ENCODE measurements around the gene ATP2C2. TPM values are rescaled to one million over a fixed set of nuclear protein-coding genes. Genes with fewer than 3 reads are reported as not detected.

Gene ATP2C2
- total and polyA plus RNA-seq, 4 donors: 21.3 to 96.8 (median 37.5) TPM

- H3K4me3 ChIP-seq: no peak overlapping the region
- no peak overlapping the region for H3K27ac ChIP-seq (ENCODE audit: low read depth in 1 of 2, low read length in 1 of 2)
- no peak for TF ChIP-seq CTCF (IDR thresholded peaks at IDR 0.05; ENCODE audit: control extremely low read depth, extremely low read depth)
- ATAC-seq (ENCODE audit: insufficient read depth, low FRiP score) (no peak), DNase-seq (no peak)
- H3K27me3 ChIP-seq (ENCODE audit: control insufficient read depth in 3 of 3, insufficient read depth in 3 of 3, low read length in 2 of 3): no peaks in the 10 kb centered on the region
- H3K36me3 ChIP-seq (ENCODE audit: control insufficient read depth in 4 of 4, insufficient read depth in 4 of 4, low read length in 4 of 4): no peaks in the 10 kb centered on the region
- no peaks in the 10 kb centered on the region for H3K4me1 ChIP-seq (ENCODE audit: control insufficient read depth in 5 of 5, insufficient read depth in 5 of 5, low read length in 5 of 5)
- WGBS, 2 donors: 88 to 94% methylated on average over 16 of the region's 16 CpGs
- H3K9me3 ChIP-seq (ENCODE audit: control insufficient read depth in 4 of 4, insufficient read depth in 3 of 4, low read length in 3 of 4): peaks cover 0 to 2% (median 0%) of the 10 kb centered on the region in 4 donors
- no peak overlapping the region for H3K9ac ChIP-seq (ENCODE audit: insufficient read depth in 1 of 2, low read length in 2 of 2)
Observed at GRCh38 chr16:84350685-84351400, 17.5 kb upstream of the ATP2C2 start.

- H3K9me3 ChIP-seq (ENCODE audit: control insufficient read depth in 4 of 4, insufficient read depth in 3 of 4, low read length in 3 of 4): peaks cover 0 to 2% (median 0%) of the 10 kb centered on the region in 4 donors
- TF ChIP-seq CTCF (IDR thresholded peaks at IDR 0.05; ENCODE audit: control extremely low read depth, extremely low read depth): no peak
- no peaks in the 10 kb centered on the region for H3K27me3 ChIP-seq (ENCODE audit: control insufficient read depth in 3 of 3, insufficient read depth in 3 of 3, low read length in 2 of 3)
- 93 to 95% methylated on average over 8 of the region's 8 CpGs for WGBS, 2 donors
- H3K4me3 ChIP-seq: no peak overlapping the region
- no peak for DNase-seq
- peaks cover 0 to 6% (median 0%) of the 10 kb centered on the region in 5 donors for H3K4me1 ChIP-seq (ENCODE audit: control insufficient read depth in 5 of 5, insufficient read depth in 5 of 5, low read length in 5 of 5)
- H3K9ac ChIP-seq (ENCODE audit: insufficient read depth in 1 of 2, low read length in 2 of 2): no peak overlapping the region
- H3K36me3 ChIP-seq (ENCODE audit: control insufficient read depth in 4 of 4, insufficient read depth in 4 of 4, low read length in 4 of 4): no peaks in the 10 kb centered on the region
- H3K27ac ChIP-seq (ENCODE audit: low read depth in 1 of 2, low read length in 1 of 2): no peak overlapping the region
- no peak for ATAC-seq (ENCODE audit: insufficient read depth, low FRiP score)
Observed at GRCh38 chr16:84351630-84352029, 16.7 kb upstream of the ATP2C2 start.

- no peaks in the 10 kb centered on the region for H3K27me3 ChIP-seq (ENCODE audit: control insufficient read depth in 3 of 3, insufficient read depth in 3 of 3, low read length in 2 of 3)
- ATAC-seq (ENCODE audit: insufficient read depth, low FRiP score) (no peak), DNase-seq (no peak)
- no peaks in the 10 kb centered on the region for H3K36me3 ChIP-seq (ENCODE audit: control insufficient read depth in 4 of 4, insufficient read depth in 4 of 4, low read length in 4 of 4)
- H3K9me3 ChIP-seq (ENCODE audit: control insufficient read depth in 4 of 4, insufficient read depth in 3 of 4, low read length in 3 of 4): peaks cover 0 to 2% (median 0%) of the 10 kb centered on the region in 4 donors
- no peak overlapping the region for H3K27ac ChIP-seq (ENCODE audit: low read depth in 1 of 2, low read length in 1 of 2)
- H3K9ac ChIP-seq (ENCODE audit: insufficient read depth in 1 of 2, low read length in 2 of 2): no peak overlapping the region
- H3K4me1 ChIP-seq (ENCODE audit: control insufficient read depth in 5 of 5, insufficient read depth in 5 of 5, low read length in 5 of 5): peaks cover 0 to 7% (median 0%) of the 10 kb centered on the region in 5 donors
- no peak overlapping the region for H3K4me3 ChIP-seq
- TF ChIP-seq CTCF (IDR thresholded peaks at IDR 0.05; ENCODE audit: control extremely low read depth, extremely low read depth): no peak
- WGBS, 2 donors: 42 to 62% methylated on average over 6 of the region's 6 CpGs
Observed at GRCh38 chr16:84354306-84354705, 14.0 kb upstream of the ATP2C2 start.
